Testis (tissue), 3 donors: ENCODE data around the gene KRT74. TPM values are rescaled to one million over a fixed set of nuclear protein-coding genes. Genes with fewer than 3 reads are reported as not detected.

Source experiments
- DNase-seq: peaks from one replicate; pipeline ENCODE4 v3.0.0-alpha.2; 2019
- H3K27ac ChIP-seq, 2 donors: fragments of 200-600 bp; sonication (generic); one replicate each; pipeline ENCODE4 v1.5.1; 2019
- H3K27me3 ChIP-seq: fragments of 200-600 bp; sonication (generic); one replicate; pipeline ENCODE4 v1.5.1; 2019
- H3K36me3 ChIP-seq: fragments of 200-600 bp; sonication (generic); one replicate; pipeline ENCODE4 v1.5.1; 2017; ENCODE audit warnings: low read depth; ENCODE audit errors: missing control alignments
- H3K4me1 ChIP-seq: fragments of 200-600 bp; sonication (generic); one replicate; pipeline ENCODE4 v1.5.1; 2019
- H3K4me3 ChIP-seq, 2 donors: fragments of 200-600 bp; sonication (generic); one replicate each; pipeline ENCODE4 v1.5.1; 2017 to 2019
- H3K9me3 ChIP-seq: fragments of 200-600 bp; sonication (generic); one replicate; pipeline ENCODE4 v1.5.1; 2017
- POLR2A ChIP-seq: fragments of 450-650 bp; IDR thresholded peaks from one replicate; pipeline ENCODE4 v1.6.1; 2017; ENCODE audit warnings: antibody characterized with exemption, mild to moderate bottlenecking, moderate library complexity
- WGBS, 2 donors: methylation state at CpG; one replicate each; pipeline ENCODE4 v1.1.5; 2018; 5-methylcytosine and 5-hydroxymethylcytosine counted together
- intact Hi-C: fragments of 100-400 bp; cut with DNase I; formaldehyde crosslinking; loops from one replicate; pipeline ENCODE4 v1.15.1; 2023; ENCODE audit warnings: low total_unique reads
- polyA plus RNA-seq: library from polyadenylated mRNA; stranded (reverse); fragments of 350-450 nt; fragmentation: Illumina TruSeq; extraction: RNeasy Lipid Tissue Mini Kit (QIAGEN cat#74804); gene quantifications from one replicate; pipeline ENCODE4 v1.2.3, GENCODE V29; 2014; ENCODE audit warnings: low read depth, low replicate concordance; ENCODE audit not compliant: insufficient read depth
- total RNA-seq, 2 donors: library from RNA; depleted of rRNA; stranded (reverse); fragments of >200 nt; gene quantifications; one replicate each; pipeline ENCODE4 v1.2.3, GENCODE V29; 2016
- TF ChIP-seq, protein P1 (sequence below), 3 experiments: fragments of 450-650 bp in 2 of 3; fragments of 200-600 bp in 1 of 3; sonication (generic) in 1 of 3; IDR thresholded peaks; one replicate each; pipeline ENCODE4 v1.5.1; 2016 to 2019; ENCODE audit warnings: antibody characterized with exemption in 3 of 3, mild to moderate bottlenecking in 2 of 3, moderate library complexity in 1 of 3

Gene KRT74
- total and polyA plus RNA-seq, 3 donors from 2014 or later: 0.87 to 3.9 (median 2.2) TPM

GRCh38 chr12:52535574-52535973 is 38.1 kb downstream of the KRT74 start:
- H3K36me3 ChIP-seq: no peaks in the 10 kb centered on the region
- H3K9me3 ChIP-seq: no peaks in the 10 kb centered on the region
- no peaks in the 10 kb centered on the region for H3K27me3 ChIP-seq
- TF ChIP-seq POLR2A: no peak
- TF ChIP-seq, protein P1, sequence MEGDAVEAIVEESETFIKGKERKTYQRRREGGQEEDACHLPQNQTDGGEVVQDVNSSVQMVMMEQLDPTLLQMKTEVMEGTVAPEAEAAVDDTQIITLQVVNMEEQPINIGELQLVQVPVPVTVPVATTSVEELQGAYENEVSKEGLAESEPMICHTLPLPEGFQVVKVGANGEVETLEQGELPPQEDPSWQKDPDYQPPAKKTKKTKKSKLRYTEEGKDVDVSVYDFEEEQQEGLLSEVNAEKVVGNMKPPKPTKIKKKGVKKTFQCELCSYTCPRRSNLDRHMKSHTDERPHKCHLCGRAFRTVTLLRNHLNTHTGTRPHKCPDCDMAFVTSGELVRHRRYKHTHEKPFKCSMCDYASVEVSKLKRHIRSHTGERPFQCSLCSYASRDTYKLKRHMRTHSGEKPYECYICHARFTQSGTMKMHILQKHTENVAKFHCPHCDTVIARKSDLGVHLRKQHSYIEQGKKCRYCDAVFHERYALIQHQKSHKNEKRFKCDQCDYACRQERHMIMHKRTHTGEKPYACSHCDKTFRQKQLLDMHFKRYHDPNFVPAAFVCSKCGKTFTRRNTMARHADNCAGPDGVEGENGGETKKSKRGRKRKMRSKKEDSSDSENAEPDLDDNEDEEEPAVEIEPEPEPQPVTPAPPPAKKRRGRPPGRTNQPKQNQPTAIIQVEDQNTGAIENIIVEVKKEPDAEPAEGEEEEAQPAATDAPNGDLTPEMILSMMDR (IDR thresholded peaks at IDR 0.05): no peak
- DNase-seq: no peak
- WGBS, 2 donors: 31 to 80% methylated on average over 1 of the region's 1 CpG
- H3K4me1 ChIP-seq: peaks cover 7% of the 10 kb centered on the region
- H3K4me3 ChIP-seq: no peak overlapping the region
- no peak overlapping the region for H3K27ac ChIP-seq
- intact Hi-C loops: no loop called here

DNA sequence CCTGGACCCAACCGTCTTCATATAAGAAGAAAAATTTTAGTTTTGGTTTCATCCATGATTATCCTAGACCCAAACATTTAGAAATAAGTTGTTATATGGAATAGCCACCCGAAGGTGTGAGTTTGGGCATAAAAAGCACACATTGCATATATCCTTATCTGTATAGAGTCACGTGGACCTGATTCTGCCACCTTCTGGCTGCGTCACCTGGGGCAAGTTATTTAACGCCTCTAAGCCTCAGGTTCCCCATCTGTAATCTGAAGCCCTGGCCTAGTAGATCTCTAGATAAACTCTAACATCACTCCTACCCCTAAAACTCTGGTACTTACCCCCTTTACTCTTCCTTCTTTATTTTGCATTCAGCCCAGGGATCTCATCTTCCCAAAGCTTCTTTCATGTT is 39.2 kb downstream of the KRT74 start:
- TF ChIP-seq, protein P1 (IDR thresholded peaks at IDR 0.05): no peak
- DNase-seq: no peak
- Histone ChIP-seq H3K9me3 (no peaks in the 10 kb centered on the region), H3K27ac (no peak overlapping the region), H3K4me3 (no peak overlapping the region), H3K4me1 (peaks cover 5% of the 10 kb centered on the region), H3K27me3 (no peaks in the 10 kb centered on the region), H3K36me3 (no peaks in the 10 kb centered on the region)
- intact Hi-C loops: no loop called here
- WGBS, 2 donors: 93 to 94% methylated on average over 5 of the region's 5 CpGs

DNA sequence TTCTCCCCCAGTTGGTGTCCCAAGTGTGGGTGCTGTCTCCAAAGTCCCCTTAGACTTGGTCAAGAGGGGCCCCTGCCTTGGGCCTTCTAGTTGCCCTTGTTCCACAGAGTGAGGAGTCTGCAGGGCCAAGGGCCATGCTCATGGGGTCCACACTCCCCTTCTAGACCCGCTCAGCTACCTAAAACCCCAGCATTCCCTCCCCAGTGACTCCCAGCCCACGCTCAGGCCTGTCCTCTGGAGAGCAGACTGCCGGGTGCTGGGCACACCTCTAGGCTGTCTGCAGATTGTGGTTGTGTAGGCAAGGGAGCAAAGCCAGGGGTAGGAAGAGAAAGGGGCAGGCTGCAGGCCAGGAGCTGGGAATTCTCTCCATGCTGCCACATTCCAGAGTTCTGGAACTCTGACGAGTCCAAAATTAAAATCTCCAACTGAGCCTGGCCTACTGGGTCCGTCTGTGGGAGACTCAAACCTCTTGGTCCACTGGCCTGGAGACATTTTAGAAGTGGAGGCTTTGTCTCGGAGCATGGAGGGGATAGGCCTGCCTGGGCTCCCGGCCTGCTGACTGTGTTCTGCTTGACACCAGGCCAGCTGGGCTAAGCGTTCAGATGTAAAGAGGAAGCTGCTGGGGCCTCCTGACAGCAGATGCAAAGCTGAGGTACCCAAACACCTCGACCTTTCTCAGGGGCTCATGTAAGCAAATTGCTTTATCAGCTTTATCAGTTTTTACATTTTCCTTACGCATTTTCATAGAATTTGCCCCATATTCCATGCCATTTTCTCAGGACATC is 39.8 kb downstream of the KRT74 start:
- DNase-seq: no peak
- WGBS, 2 donors: 79 to 86% methylated on average over 9 to 10 of the region's 10 CpGs
- no peaks in the 10 kb centered on the region for H3K27me3 ChIP-seq
- H3K36me3 ChIP-seq: no peaks in the 10 kb centered on the region
- no peak overlapping the region for H3K4me3 ChIP-seq
- intact Hi-C loops: no loop called here
- no peak for TF ChIP-seq POLR2A
- TF ChIP-seq, protein P1 (IDR thresholded peaks at IDR 0.05): no peak
- no peak overlapping the region for H3K27ac ChIP-seq
- peaks cover 4% of the 10 kb centered on the region for H3K4me1 ChIP-seq
- no peaks in the 10 kb centered on the region for H3K9me3 ChIP-seq

GRCh38 chr12:52532636-52533035 is 41.0 kb downstream of the KRT74 start:
- Histone ChIP-seq H3K27me3 (no peaks in the 10 kb centered on the region), H3K4me3 (no peak overlapping the region)
- intact Hi-C loops: no loop called here

More at GRCh38 chr12:52532636-52533035, 41.0 kb downstream of the KRT74 start:
- WGBS, 2 donors: 75 to 77% methylated on average over 4 of the region's 4 CpGs
- DNase-seq: no peak
- TF ChIP-seq, protein P1 (IDR thresholded peaks at IDR 0.05): no peak
- TF ChIP-seq POLR2A: no peak
- no peaks in the 10 kb centered on the region for H3K36me3 ChIP-seq
- no peaks in the 10 kb centered on the region for H3K9me3 ChIP-seq
- no peak overlapping the region for H3K27ac ChIP-seq
- H3K4me1 ChIP-seq: no peaks in the 10 kb centered on the region
